Endothelial cell (in vitro differentiated cells): ENCODE measurements around the gene TOP3A. TPM values are rescaled to one million over a fixed set of nuclear protein-coding genes. Genes with fewer than 3 reads are reported as not detected.

Experiments used
- DNase-seq: peaks from one replicate; pipeline ENCODE4 v3.0.0; 2021; ENCODE audit warnings: low spot score
- H3K27ac Mint-ChIP-seq: one replicate; pipeline ENCODE4 v1.8.0; 2021; ENCODE audit warnings: mixed read lengths, inconsistent platforms; ENCODE audit not compliant: unreplicated experiment
- H3K27me3 Mint-ChIP-seq: one replicate; pipeline ENCODE4 v1.8.0; 2021; ENCODE audit warnings: mild to moderate bottlenecking, moderate library complexity, mixed read lengths, inconsistent platforms; ENCODE audit not compliant: unreplicated experiment
- H3K36me3 Mint-ChIP-seq: one replicate; pipeline ENCODE4 v1.8.0; 2021; ENCODE audit warnings: mild to moderate bottlenecking, low read depth, mixed read lengths, inconsistent platforms; ENCODE audit not compliant: unreplicated experiment
- H3K4me1 Mint-ChIP-seq: one replicate; pipeline ENCODE4 v1.8.0; 2021; ENCODE audit warnings: mild to moderate bottlenecking, mixed read lengths, inconsistent platforms; ENCODE audit not compliant: unreplicated experiment
- H3K4me3 Mint-ChIP-seq: one replicate; pipeline ENCODE4 v1.8.0; 2021; ENCODE audit warnings: mild to moderate bottlenecking, mixed read lengths, inconsistent platforms; ENCODE audit not compliant: unreplicated experiment
- H3K9me3 Mint-ChIP-seq: one replicate; pipeline ENCODE4 v1.8.0; 2021; ENCODE audit warnings: mixed read lengths, inconsistent platforms; ENCODE audit not compliant: unreplicated experiment
- total RNA-seq: library from RNA; stranded (reverse); fragmentation: NEBNext Ultra II Directional; extraction: Animal tissue kit (Norgen Biotek cat#: 25700); gene quantifications from one replicate; pipeline ENCODE4 v1.2.1, GENCODE V29; 2021; ENCODE audit not compliant: unreplicated experiment
- TF ChIP-seq, protein P1 (sequence below): fragments of 200-600 bp; sonication (generic); IDR thresholded peaks from one replicate; pipeline ENCODE4 v1.5.0; 2021; ENCODE audit warnings: antibody characterized with exemption; ENCODE audit not compliant: unreplicated experiment

The TOP3A gene
- total RNA-seq, 1 donor from 2014 or later: 39.2 TPM

DNA sequence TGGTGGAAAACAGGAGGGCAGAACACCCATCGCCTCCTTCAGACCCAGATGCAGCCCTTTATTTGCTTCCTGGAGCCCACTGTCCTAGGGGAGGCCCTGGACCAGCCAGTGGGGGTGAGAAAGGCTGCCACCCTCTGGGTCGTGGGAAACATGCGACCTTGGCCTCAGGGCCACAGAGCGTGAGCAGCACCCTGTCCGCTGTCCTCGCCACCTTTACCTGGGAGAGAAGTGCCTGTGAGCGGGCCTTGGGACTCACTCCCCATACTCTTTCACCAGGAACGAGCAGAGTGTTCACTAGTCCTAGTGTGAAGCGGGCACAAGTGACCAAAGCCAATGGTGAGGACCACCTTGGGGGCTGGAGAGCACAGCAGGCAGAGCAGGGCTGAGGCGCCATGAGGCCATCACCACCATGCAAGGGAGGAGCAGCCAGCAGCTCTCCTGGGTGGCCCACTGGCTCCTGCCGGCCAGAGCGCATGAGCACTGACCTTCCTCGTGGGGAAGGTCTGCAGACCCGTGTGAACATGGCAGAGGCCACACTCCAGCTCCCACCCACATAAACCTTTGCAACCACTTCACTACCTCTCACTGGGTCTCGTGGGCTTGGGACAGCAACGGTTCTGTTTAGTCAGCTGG is 8.8 kb upstream of the TOP3A start:
- TF ChIP-seq, protein P1, sequence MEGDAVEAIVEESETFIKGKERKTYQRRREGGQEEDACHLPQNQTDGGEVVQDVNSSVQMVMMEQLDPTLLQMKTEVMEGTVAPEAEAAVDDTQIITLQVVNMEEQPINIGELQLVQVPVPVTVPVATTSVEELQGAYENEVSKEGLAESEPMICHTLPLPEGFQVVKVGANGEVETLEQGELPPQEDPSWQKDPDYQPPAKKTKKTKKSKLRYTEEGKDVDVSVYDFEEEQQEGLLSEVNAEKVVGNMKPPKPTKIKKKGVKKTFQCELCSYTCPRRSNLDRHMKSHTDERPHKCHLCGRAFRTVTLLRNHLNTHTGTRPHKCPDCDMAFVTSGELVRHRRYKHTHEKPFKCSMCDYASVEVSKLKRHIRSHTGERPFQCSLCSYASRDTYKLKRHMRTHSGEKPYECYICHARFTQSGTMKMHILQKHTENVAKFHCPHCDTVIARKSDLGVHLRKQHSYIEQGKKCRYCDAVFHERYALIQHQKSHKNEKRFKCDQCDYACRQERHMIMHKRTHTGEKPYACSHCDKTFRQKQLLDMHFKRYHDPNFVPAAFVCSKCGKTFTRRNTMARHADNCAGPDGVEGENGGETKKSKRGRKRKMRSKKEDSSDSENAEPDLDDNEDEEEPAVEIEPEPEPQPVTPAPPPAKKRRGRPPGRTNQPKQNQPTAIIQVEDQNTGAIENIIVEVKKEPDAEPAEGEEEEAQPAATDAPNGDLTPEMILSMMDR: no peak
- peaks cover 7% of the 10 kb centered on the region for H3K27me3 Mint-ChIP-seq
- no peak overlapping the region for H3K27ac Mint-ChIP-seq
- H3K4me3 Mint-ChIP-seq: no peak overlapping the region
- H3K9me3 Mint-ChIP-seq: no peaks in the 10 kb centered on the region
- no peak for DNase-seq
- H3K4me1 Mint-ChIP-seq: peaks cover 5% of the 10 kb centered on the region
- peaks cover 12% of the 10 kb centered on the region for H3K36me3 Mint-ChIP-seq

DNA sequence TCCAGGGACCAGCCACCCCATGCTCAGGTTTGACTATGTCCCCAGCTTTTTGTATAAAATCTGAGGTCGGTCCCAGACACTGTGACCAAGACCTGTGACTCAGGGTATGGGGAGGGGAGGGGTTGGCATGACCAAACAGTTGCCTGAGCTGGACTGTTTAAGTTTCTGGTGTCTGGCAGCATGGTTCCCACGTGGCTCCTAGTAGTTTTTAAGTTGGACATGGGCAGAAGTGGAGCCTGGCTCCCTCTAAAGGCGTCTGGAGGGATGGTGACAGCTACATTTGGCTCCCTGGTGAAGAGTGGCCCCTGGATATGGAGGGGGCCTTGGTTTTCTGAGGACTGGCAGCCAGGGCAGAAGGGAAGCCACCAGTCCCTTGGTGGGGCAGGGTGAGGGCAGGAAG is 8.2 kb upstream of the TOP3A start:
- TF ChIP-seq, protein P1: no peak
- no peak overlapping the region for H3K27ac Mint-ChIP-seq
- H3K36me3 Mint-ChIP-seq: peaks cover 12% of the 10 kb centered on the region
- H3K27me3 Mint-ChIP-seq: peaks cover 7% of the 10 kb centered on the region
- H3K9me3 Mint-ChIP-seq: no peaks in the 10 kb centered on the region
- peaks cover 8% of the 10 kb centered on the region for H3K4me1 Mint-ChIP-seq
- H3K4me3 Mint-ChIP-seq: no peak overlapping the region
- no peak for DNase-seq

DNA sequence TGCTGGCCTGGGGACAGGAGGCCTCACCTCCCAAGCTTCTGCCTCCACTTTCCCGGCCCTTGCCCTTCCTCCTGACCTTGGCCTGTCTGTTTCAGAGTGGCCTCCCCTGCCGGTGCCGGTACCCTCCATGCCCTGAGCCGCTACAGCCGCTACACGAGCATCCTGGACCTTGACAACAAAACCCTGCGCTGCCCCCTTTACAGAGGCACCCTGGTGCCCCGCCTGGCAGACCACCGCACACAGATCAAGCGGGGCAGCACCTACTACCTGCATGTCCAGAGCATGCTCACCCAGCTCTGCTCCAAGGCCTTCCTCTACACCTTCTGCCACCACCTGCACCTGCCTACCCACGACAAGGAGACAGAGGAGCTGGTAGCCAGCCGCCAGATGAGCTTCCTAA is 7.7 kb upstream of the TOP3A start:
- H3K9me3 Mint-ChIP-seq: no peaks in the 10 kb centered on the region
- no peak overlapping the region for H3K27ac Mint-ChIP-seq
- H3K27me3 Mint-ChIP-seq: peaks cover 7% of the 10 kb centered on the region
- DNase-seq: no peak
- TF ChIP-seq, protein P1: no peak
- H3K4me3 Mint-ChIP-seq: no peak overlapping the region
- peaks cover 13% of the 10 kb centered on the region for H3K4me1 Mint-ChIP-seq
- peaks cover 12% of the 10 kb centered on the region for H3K36me3 Mint-ChIP-seq

DNA sequence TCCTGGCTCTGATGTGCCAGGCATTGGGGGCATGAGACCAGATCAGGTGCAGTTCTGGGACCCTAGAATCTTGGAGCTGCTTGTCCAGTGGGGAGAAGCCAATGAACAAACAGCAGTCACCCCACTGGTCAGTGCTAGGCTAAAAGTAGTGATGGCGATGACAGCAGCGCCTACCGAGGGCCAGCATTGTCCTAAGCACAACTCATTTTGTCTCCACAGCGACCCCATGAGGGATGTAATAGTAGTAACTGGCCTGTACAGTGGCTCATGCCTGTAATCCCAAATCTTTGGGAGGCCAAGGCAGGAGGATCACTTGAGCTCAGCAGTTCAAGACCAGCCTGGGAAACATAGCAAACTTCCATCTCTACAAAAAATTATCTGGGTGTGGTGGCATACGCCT is 6.5 kb upstream of the TOP3A start:
- Mint-ChIP-seq H3K9me3 (no peaks in the 10 kb centered on the region), H3K27me3 (peaks cover 9% of the 10 kb centered on the region), H3K4me1 (peaks cover 25% of the 10 kb centered on the region), H3K36me3 (peaks cover 23% of the 10 kb centered on the region), H3K4me3 (peak overlapping the region; percentile 9), H3K27ac (no peak overlapping the region)
- DNase-seq: no peak
- TF ChIP-seq, protein P1: no peak

DNA sequence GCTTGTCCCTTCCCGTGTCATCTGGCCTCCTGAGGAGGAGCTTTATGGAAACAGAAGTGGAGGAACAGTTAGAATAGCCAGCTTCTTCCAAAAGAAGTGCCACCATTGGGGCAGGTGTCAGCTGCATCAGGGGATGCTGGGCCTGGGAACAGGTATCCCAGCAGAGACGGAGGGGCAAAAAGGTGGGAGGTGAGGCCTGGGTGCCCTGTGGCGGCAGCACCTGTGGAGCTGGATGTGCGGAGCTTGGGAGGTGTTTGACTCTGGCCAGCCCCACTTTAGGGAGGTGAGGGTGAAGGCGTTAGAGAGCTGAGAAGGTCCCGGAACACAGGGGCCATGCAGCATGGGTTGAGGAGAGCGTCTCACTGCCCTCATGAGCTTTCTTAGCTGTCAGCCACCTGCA is 5.5 kb upstream of the TOP3A start:
- Mint-ChIP-seq H3K36me3 (peaks cover 23% of the 10 kb centered on the region), H3K9me3 (no peaks in the 10 kb centered on the region), H3K27ac (no peak overlapping the region), H3K27me3 (peaks cover 5% of the 10 kb centered on the region), H3K4me1 (peaks cover 34% of the 10 kb centered on the region), H3K4me3 (no peak overlapping the region)
- TF ChIP-seq, protein P1: no peak
- no peak for DNase-seq
